Measurements from ENCODE around the gene ZMIZ1. TPM values are rescaled to one million over a fixed set of nuclear protein-coding genes. Genes with fewer than 3 reads are reported as not detected.
A peak's percentile ranks its signal among the peaks of the same experiment; 100 is the strongest.

The ZMIZ1 gene
- total RNA-seq, 1 experiment from 2014 or later = 42.3 TPM

DNA sequence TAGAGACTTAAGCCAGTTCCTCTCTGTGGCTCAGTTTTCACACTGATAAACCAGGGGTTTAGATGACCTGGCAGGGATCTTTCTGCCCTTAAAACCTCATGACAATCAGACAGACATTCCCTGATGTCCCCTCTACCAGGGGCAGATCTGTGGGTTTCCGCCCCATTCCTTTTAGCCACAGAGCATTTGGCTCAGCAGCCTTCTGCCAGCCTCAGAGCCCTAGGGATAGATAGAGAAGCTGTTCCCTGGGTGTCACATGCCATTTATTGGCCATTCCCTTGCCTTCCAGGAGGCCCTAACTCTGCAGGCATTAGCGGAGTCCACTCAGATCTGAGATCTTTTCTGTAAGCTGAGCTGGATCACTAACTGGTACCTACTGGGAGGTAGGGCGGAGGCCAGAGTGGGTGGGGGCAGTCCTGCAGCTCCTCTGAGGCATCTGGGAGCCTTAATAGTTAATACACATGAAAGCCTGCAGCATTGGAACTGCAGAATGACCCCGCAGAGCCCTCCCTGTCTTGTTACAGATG, 101.5 kb downstream of the ZMIZ1 start:
- TF ChIP-seq, protein P1, sequence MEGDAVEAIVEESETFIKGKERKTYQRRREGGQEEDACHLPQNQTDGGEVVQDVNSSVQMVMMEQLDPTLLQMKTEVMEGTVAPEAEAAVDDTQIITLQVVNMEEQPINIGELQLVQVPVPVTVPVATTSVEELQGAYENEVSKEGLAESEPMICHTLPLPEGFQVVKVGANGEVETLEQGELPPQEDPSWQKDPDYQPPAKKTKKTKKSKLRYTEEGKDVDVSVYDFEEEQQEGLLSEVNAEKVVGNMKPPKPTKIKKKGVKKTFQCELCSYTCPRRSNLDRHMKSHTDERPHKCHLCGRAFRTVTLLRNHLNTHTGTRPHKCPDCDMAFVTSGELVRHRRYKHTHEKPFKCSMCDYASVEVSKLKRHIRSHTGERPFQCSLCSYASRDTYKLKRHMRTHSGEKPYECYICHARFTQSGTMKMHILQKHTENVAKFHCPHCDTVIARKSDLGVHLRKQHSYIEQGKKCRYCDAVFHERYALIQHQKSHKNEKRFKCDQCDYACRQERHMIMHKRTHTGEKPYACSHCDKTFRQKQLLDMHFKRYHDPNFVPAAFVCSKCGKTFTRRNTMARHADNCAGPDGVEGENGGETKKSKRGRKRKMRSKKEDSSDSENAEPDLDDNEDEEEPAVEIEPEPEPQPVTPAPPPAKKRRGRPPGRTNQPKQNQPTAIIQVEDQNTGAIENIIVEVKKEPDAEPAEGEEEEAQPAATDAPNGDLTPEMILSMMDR (IDR thresholded peaks at IDR 0.05; ENCODE audit: insufficient read depth in 1 of 2, low read depth in 1 of 2, low read length in 1 of 2, severe bottlenecking in 1 of 2, unreplicated experiment in 1 of 2) = no peak
- no peaks in the 10 kb centered on the region for H3K27me3 Mint-ChIP-seq (ENCODE audit: insufficient read depth, unreplicated experiment)
- H3K4me3 Mint-ChIP-seq (ENCODE audit: unreplicated experiment) = no peak overlapping the region
- ChIA-PET POLR2A (no interaction called here), CTCF (interaction anchor here (0.6 kb wide), 1 partner anchor 14 kb away, joined by 3 read pairs; no protein-coding TSS in a partner anchor)
- H3K4me3 ChIP-seq (ENCODE audit: low read depth, low read length) = no peak overlapping the region
- peaks cover 21% of the 10 kb centered on the region for H3K4me1 ChIP-seq
- peaks cover 59% of the 10 kb centered on the region for H3K36me3 Mint-ChIP-seq (ENCODE audit: insufficient read depth, unreplicated experiment)
- intact Hi-C loops (cut with micrococcal nuclease; ENCODE audit: unreplicated experiment) = no loop called here
- DNase-seq = no peak
- H3K27me3 ChIP-seq (replicated peaks; ENCODE audit: control insufficient read depth, insufficient read depth, low read length) = no peaks in the 10 kb centered on the region
- no peaks in the 10 kb centered on the region for H3K9me3 ChIP-seq
- H3K36me3 ChIP-seq (ENCODE audit: control insufficient read depth, insufficient read depth, low read length) = peaks cover 2% of the 10 kb centered on the region; the same call in 1 of the 2 replicates
- peaks cover 19% of the 10 kb centered on the region for H3K4me1 Mint-ChIP-seq (ENCODE audit: low read depth, unreplicated experiment)
- H3K9me3 Mint-ChIP-seq (ENCODE audit: unreplicated experiment) = no peaks in the 10 kb centered on the region
- no TSS peak for BruUV-seq (replicated peaks)
- H3K27ac Mint-ChIP-seq (ENCODE audit: unreplicated experiment) = no peak overlapping the region

DNA sequence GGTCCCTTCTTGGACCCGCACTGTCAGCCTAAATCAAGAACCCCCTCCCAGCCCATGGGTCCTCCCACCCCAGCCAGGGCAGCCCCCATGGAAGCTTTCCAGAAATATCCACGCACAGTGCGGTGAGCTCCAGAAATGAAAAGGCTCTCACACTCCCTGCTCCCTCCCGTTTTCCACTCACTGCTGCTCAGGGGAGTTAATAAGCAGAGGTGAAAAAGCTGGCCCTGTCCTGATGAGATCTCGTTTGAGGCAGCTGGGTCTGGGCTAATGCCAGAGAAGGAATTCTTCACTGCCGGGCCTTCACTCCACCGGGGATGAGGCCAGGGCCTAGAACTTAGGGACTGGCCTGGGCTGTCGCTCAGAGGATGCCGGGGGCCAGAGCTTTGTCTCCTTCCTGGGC, 102.2 kb downstream of the ZMIZ1 start:
- Histone ChIP-seq H3K4me3 (ENCODE audit: low read depth, low read length) (no peak overlapping the region), H3K27me3 (replicated peaks; ENCODE audit: control insufficient read depth, insufficient read depth, low read length) (no peaks in the 10 kb centered on the region), H3K4me1 (peaks cover 21% of the 10 kb centered on the region), H3K36me3 (ENCODE audit: control insufficient read depth, insufficient read depth, low read length) (peaks cover 2% of the 10 kb centered on the region; the same call in 1 of the 2 replicates), H3K9me3 (no peaks in the 10 kb centered on the region)
- POLR2A ChIA-PET = no interaction called here
- no peak for DNase-seq
- intact Hi-C loops (cut with micrococcal nuclease; ENCODE audit: unreplicated experiment) = no loop called here
- Mint-ChIP-seq H3K4me3 (ENCODE audit: unreplicated experiment) (no peak overlapping the region), H3K4me1 (ENCODE audit: low read depth, unreplicated experiment) (peaks cover 19% of the 10 kb centered on the region), H3K27me3 (ENCODE audit: insufficient read depth, unreplicated experiment) (no peaks in the 10 kb centered on the region), H3K9me3 (ENCODE audit: unreplicated experiment) (no peaks in the 10 kb centered on the region), H3K27ac (ENCODE audit: unreplicated experiment) (peak overlapping the region; percentile 71), H3K36me3 (ENCODE audit: insufficient read depth, unreplicated experiment) (peaks cover 63% of the 10 kb centered on the region)
- CTCF ChIA-PET = interaction anchor here (0.5 kb wide), 1 partner anchor 197 kb away, joined by 3 read pairs; no protein-coding TSS in a partner anchor
- TF ChIP-seq, protein P1 (IDR thresholded peaks at IDR 0.05; ENCODE audit: insufficient read depth in 1 of 2, low read depth in 1 of 2, low read length in 1 of 2, severe bottlenecking in 1 of 2, unreplicated experiment in 1 of 2) = no peak
- BruUV-seq (replicated peaks) = no TSS peak

DNA sequence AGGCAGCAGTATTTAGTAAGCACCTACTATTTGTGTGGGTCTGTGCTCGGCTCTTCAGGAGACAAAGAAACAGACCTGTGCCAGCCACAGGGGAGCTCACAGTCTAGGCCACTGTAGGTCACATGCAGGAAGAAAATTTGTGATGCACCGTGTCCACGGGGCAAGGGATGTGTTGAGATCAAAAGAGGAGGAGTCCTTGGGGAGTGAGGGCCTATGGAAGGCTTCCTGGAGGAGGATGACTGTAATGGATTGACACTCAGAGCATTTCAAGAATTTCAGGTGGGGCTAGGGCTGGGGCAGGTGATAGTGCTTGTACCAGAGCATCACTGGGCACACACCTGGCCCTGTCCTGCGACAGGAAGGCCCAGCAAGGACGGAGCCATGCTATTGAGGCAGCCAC, 102.7 kb downstream of the ZMIZ1 start:
- TF ChIP-seq, protein P1 (IDR thresholded peaks at IDR 0.05; ENCODE audit: insufficient read depth in 1 of 2, low read depth in 1 of 2, low read length in 1 of 2, severe bottlenecking in 1 of 2, unreplicated experiment in 1 of 2) = no peak
- Histone ChIP-seq H3K9me3 (no peaks in the 10 kb centered on the region), H3K27me3 (replicated peaks; ENCODE audit: control insufficient read depth, insufficient read depth, low read length) (no peaks in the 10 kb centered on the region), H3K4me1 (peaks cover 21% of the 10 kb centered on the region), H3K36me3 (ENCODE audit: control insufficient read depth, insufficient read depth, low read length) (no peaks in the 10 kb centered on the region), H3K4me3 (ENCODE audit: low read depth, low read length) (no peak overlapping the region)
- ChIA-PET POLR2A (no interaction called here), CTCF (interaction anchor here (0.5 kb wide), 1 partner anchor 197 kb away, joined by 3 read pairs; no protein-coding TSS in a partner anchor)
- Mint-ChIP-seq H3K4me3 (ENCODE audit: unreplicated experiment) (no peak overlapping the region), H3K4me1 (ENCODE audit: low read depth, unreplicated experiment) (peaks cover 16% of the 10 kb centered on the region), H3K9me3 (ENCODE audit: unreplicated experiment) (no peaks in the 10 kb centered on the region), H3K27me3 (ENCODE audit: insufficient read depth, unreplicated experiment) (no peaks in the 10 kb centered on the region), H3K27ac (ENCODE audit: unreplicated experiment) (peak overlapping the region; percentile 71), H3K36me3 (ENCODE audit: insufficient read depth, unreplicated experiment) (peaks cover 58% of the 10 kb centered on the region)
- BruUV-seq (replicated peaks) = no TSS peak
- no peak for DNase-seq
- intact Hi-C loops (cut with micrococcal nuclease; ENCODE audit: unreplicated experiment) = no loop called here

All from Caco-2 (cell line).